SU-DHL-6 (cell line): ENCODE results near the gene IRX6.

Experiments used
- H2AFZ ChIP-seq: fragments of 200-600 bp; sonication (generic); 2 replicates; pipeline ENCODE4 v1.6.1; 2014; ENCODE audit warnings: low read depth, mild to moderate bottlenecking, moderate library complexity, mixed read lengths, antibody characterized with exemption, low read length; ENCODE audit not compliant: severe bottlenecking
- H3F3A ChIP-seq: fragments of 200-600 bp; shearing (Covaris generic); 2 replicates; pipeline ENCODE4 v1.6.0; 2016; ENCODE audit warnings: antibody characterized with exemption, mild to moderate bottlenecking; ENCODE audit not compliant: insufficient read depth
- H3K27ac ChIP-seq: fragments of 200-600 bp; sonication (generic); 2 replicates; pipeline ENCODE4 v1.5.1; 2016; ENCODE audit warnings: low read depth, mild to moderate bottlenecking, low read length, moderate library complexity, mixed read lengths
- H3K27me3 ChIP-seq: fragments of 200-600 bp; sonication (generic), shearing (Covaris generic); 2 replicates; pipeline ENCODE4 v1.6.0; 2014; ENCODE audit warnings: mild to moderate bottlenecking, low read length
- H3K36me3 ChIP-seq: fragments of 200-600 bp; sonication (generic); 2 replicates; pipeline ENCODE4 v1.6.1; 2014; ENCODE audit warnings: mild to moderate bottlenecking, low read length, mixed read lengths
- H3K4me2 ChIP-seq: fragments of 300-600, 200-600 bp; shearing (Covaris generic), sonication (generic); 2 replicates; pipeline ENCODE4 v1.6.0; 2014; ENCODE audit warnings: low read length, low read depth, mild to moderate bottlenecking; ENCODE audit not compliant: poor library complexity, severe bottlenecking
- H3K4me3 ChIP-seq: fragments of 200-600 bp; sonication (generic); 2 replicates; pipeline ENCODE4 v1.5.1; 2014; ENCODE audit warnings: antibody characterized with exemption, low read length, mild to moderate bottlenecking, mixed read lengths; ENCODE audit not compliant: insufficient read depth, poor library complexity, severe bottlenecking
- H3K79me2 ChIP-seq: fragments of 200-600 bp; sonication (generic); 2 replicates; pipeline ENCODE4 v1.6.1; 2014; ENCODE audit warnings: mild to moderate bottlenecking, low read length, moderate library complexity; ENCODE audit not compliant: insufficient read depth
- H3K9ac ChIP-seq: fragments of 200-600 bp; sonication (generic); 2 replicates; pipeline ENCODE4 v1.7.0; 2014; ENCODE audit warnings: mild to moderate bottlenecking, low read length
- H3K9me2 ChIP-seq: fragments of 200-600 bp; sonication (generic); replicated peaks from 2 replicates; pipeline ENCODE4 v1.6.1; 2014; ENCODE audit warnings: low read length; ENCODE audit not compliant: insufficient read depth
- H3K9me3 ChIP-seq: fragments of 200-600 bp; sonication (generic); 2 replicates; pipeline ENCODE4 v1.6.1; 2014; ENCODE audit warnings: low read length, mixed read lengths; ENCODE audit not compliant: insufficient read depth
- H4K20me1 ChIP-seq: fragments of 200-600 bp; sonication (generic); 2 replicates; pipeline ENCODE4 v1.6.1; 2014; ENCODE audit warnings: low read depth, mild to moderate bottlenecking, antibody characterized with exemption, low read length, moderate library complexity, mixed read lengths
- CTCF ChIP-seq: fragments of 200-600 bp; sonication (generic); IDR thresholded peaks from one replicate; pipeline ENCODE4 v1.5.1; 2017; ENCODE audit warnings: antibody characterized with exemption, mild to moderate bottlenecking, low read length, moderate library complexity; ENCODE audit not compliant: insufficient read depth, poor library complexity, severe bottlenecking
- EZH2phosphoT487 ChIP-seq: fragments of 200-600 bp; sonication (generic), shearing (Covaris generic); conservative IDR thresholded peaks from 2 replicates; pipeline ENCODE4 v1.6.1; 2018; ENCODE audit warnings: mild to moderate bottlenecking, antibody characterized with exemption, low read length, moderate library complexity, mixed read lengths

The IRX6 gene

GRCh38 chr16:55282441-55282840, 41.6 kb upstream of the IRX6 start:
- no peaks in the 10 kb centered on the region for H3K79me2 ChIP-seq
- no peaks in the 10 kb centered on the region for H3K36me3 ChIP-seq
- no peaks in the 10 kb centered on the region for H3K9me2 ChIP-seq
- no peaks in the 10 kb centered on the region for H3K9me3 ChIP-seq
- H4K20me1 ChIP-seq, result no peaks in the 10 kb centered on the region
- H2AFZ ChIP-seq, result no peak overlapping the region
- no peak overlapping the region for H3K4me3 ChIP-seq
- no peaks in the 10 kb centered on the region for H3K27me3 ChIP-seq
- H3F3A ChIP-seq, result no peaks in the 10 kb centered on the region
- H3K4me2 ChIP-seq, result no peak overlapping the region
- no peak overlapping the region for H3K9ac ChIP-seq
- no peak overlapping the region for H3K27ac ChIP-seq
- no peak for TF ChIP-seq EZH2phosphoT487

GRCh38 chr16:55283812-55284717, 39.9 kb upstream of the IRX6 start:
- Histone ChIP-seq H3K4me2 (no peak overlapping the region), H3K36me3 (no peaks in the 10 kb centered on the region), H3K27me3 (no peaks in the 10 kb centered on the region), H3K9ac (no peak overlapping the region), H4K20me1 (no peaks in the 10 kb centered on the region), H3K4me3 (no peak overlapping the region), H3K79me2 (no peaks in the 10 kb centered on the region), H3F3A (no peaks in the 10 kb centered on the region), H2AFZ (no peak overlapping the region), H3K9me2 (no peaks in the 10 kb centered on the region), H3K9me3 (peaks cover 9% of the 10 kb centered on the region; the same call in 1 of the 2 replicates), H3K27ac (no peak overlapping the region)
- no peak for TF ChIP-seq CTCF
- no peak for TF ChIP-seq EZH2phosphoT487

- Histone ChIP-seq H3K36me3 (no peaks in the 10 kb centered on the region), H3K9me3 (peaks cover 9% of the 10 kb centered on the region; the same call in 1 of the 2 replicates), H3K27me3 (no peaks in the 10 kb centered on the region), H3K9me2 (no peaks in the 10 kb centered on the region), H3K4me3 (no peak overlapping the region), H3K27ac (no peak overlapping the region), H4K20me1 (no peaks in the 10 kb centered on the region), H3F3A (no peaks in the 10 kb centered on the region), H3K9ac (no peak overlapping the region), H3K4me2 (no peak overlapping the region), H3K79me2 (no peaks in the 10 kb centered on the region), H2AFZ (no peak overlapping the region)
- TF ChIP-seq CTCF (no peak), EZH2phosphoT487 (no peak)
These were observed 39.3 kb upstream of the IRX6 start for GRCh38 chr16:55284718-55285099.

- H2AFZ ChIP-seq, result no peak overlapping the region
- H3K4me2 ChIP-seq, result no peak overlapping the region
- no peak overlapping the region for H3K9ac ChIP-seq
- no peak overlapping the region for H3K27ac ChIP-seq
- no peaks in the 10 kb centered on the region for H3K36me3 ChIP-seq
- H3K4me3 ChIP-seq, result no peak overlapping the region
- peaks cover 9% of the 10 kb centered on the region; the same call in 1 of the 2 replicates for H3K9me3 ChIP-seq
- H3K9me2 ChIP-seq, result no peaks in the 10 kb centered on the region
- no peaks in the 10 kb centered on the region for H3K79me2 ChIP-seq
- no peaks in the 10 kb centered on the region for H4K20me1 ChIP-seq
- no peaks in the 10 kb centered on the region for H3K27me3 ChIP-seq
- H3F3A ChIP-seq, result no peaks in the 10 kb centered on the region
- TF ChIP-seq CTCF (no peak), EZH2phosphoT487 (no peak)
These were observed 38.4 kb upstream of the IRX6 start for GRCh38 chr16:55285586-55285985.
